Measurements from ENCODE around the gene AFAP1L2. TPM values are rescaled to one million over a fixed set of nuclear protein-coding genes. Genes with fewer than 3 reads are reported as not detected.

AFAP1L2 gene
- total and polyA plus RNA-seq, 2 experiments from 2014 or later = 0.75 to 3.8 TPM

DNA sequence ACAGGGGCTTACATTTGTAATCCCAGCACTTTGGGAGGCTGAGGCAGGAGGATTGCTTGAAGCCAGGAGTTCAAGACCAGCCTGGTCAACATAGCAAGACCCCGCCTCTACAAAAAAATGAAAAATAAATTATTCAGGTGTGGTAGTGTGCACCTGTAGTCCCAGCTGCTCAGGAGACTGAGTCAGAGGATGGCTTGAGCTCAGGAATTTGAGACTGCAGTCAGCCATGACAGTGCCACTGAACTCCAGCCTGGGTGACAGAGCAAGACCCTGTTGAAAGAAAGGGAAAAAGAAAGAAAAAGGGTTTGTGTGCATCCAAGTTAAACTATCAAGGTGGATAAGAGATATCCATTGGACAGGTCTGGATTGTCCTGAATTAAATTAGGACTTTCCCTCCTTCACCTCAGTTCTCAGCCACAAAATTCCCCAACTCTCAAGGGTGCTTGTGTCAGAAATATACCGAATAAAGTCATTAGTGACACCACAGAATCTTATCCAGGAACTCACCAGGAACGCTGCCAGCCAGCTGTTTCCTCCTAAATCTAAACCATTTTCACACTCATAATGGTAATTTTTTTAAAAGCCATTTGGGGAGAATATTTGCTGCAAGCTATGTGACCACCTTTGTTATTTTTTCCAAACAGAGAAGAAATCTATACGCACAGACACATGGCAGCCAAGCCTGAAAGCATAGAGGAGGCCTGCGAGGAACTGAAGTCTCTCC lies 12.0 kb downstream of the AFAP1L2 start:
- no peak for DNase-seq (ENCODE audit: low read depth in 1 of 2, low spot score in 1 of 2)
- Histone ChIP-seq H3K27ac (no peak overlapping the region), H3K9me3 (ENCODE audit: low read depth) (no peaks in the 10 kb centered on the region), H3K27me3 (no peaks in the 10 kb centered on the region), H3K36me3 (no peaks in the 10 kb centered on the region), H3K4me3 (no peak overlapping the region), H3K4me1 (ENCODE audit: low read depth) (no peaks in the 10 kb centered on the region)
- TF ChIP-seq, protein P1, sequence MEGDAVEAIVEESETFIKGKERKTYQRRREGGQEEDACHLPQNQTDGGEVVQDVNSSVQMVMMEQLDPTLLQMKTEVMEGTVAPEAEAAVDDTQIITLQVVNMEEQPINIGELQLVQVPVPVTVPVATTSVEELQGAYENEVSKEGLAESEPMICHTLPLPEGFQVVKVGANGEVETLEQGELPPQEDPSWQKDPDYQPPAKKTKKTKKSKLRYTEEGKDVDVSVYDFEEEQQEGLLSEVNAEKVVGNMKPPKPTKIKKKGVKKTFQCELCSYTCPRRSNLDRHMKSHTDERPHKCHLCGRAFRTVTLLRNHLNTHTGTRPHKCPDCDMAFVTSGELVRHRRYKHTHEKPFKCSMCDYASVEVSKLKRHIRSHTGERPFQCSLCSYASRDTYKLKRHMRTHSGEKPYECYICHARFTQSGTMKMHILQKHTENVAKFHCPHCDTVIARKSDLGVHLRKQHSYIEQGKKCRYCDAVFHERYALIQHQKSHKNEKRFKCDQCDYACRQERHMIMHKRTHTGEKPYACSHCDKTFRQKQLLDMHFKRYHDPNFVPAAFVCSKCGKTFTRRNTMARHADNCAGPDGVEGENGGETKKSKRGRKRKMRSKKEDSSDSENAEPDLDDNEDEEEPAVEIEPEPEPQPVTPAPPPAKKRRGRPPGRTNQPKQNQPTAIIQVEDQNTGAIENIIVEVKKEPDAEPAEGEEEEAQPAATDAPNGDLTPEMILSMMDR (IDR thresholded peaks at IDR 0.05; ENCODE audit: low read depth, low read length) = no peak

DNA sequence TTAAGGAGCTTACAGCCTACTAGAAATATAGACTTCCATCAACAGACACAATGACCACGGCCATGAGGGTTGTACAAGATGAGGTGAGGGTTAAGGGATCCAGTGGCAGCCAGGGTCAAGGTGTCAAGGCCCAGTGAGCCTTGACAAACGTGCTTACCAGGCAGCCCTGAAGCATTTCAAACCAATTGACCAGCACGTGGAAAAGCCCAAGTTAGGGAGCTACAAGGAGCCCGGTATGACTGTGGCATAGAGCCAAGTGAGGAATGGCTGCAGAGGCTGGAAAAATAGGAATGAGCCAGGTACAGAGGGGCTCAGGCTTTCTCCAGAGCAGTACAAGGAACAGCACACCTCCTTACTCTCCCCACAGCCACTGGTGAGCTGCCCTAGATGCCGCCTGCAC lies 12.7 kb downstream of the AFAP1L2 start:
- Histone ChIP-seq H3K4me3 (no peak overlapping the region), H3K9me3 (ENCODE audit: low read depth) (no peaks in the 10 kb centered on the region), H3K36me3 (no peaks in the 10 kb centered on the region), H3K4me1 (ENCODE audit: low read depth) (no peaks in the 10 kb centered on the region), H3K27me3 (no peaks in the 10 kb centered on the region), H3K27ac (no peak overlapping the region)
- TF ChIP-seq, protein P1 (IDR thresholded peaks at IDR 0.05; ENCODE audit: low read depth, low read length) = no peak
- DNase-seq (ENCODE audit: low read depth in 1 of 2, low spot score in 1 of 2) = no peak

DNA sequence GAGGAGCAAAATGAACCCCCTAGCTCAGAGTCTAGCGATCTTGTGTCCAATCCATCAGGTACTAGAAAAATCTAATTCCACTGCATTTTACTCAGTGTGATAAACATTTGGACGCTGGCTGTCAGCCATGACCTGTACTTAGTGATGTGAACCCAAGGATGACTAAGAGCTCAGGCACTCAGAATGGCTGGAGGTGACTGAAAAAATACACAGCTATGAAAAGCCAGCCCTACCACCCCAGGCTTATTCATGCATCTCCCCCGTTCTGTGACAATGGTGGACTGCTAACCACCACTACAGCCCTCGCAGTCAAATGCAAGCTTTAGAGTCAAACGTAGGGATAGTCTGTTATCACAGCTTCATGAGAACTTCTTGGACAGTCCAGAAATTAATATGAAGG lies 14.9 kb downstream of the AFAP1L2 start:
- H3K27ac ChIP-seq = no peak overlapping the region
- DNase-seq (ENCODE audit: low read depth in 1 of 2, low spot score in 1 of 2) = peak in 1 of 2 donors; percentile 65
- TF ChIP-seq, protein P1 (IDR thresholded peaks at IDR 0.05; ENCODE audit: low read depth, low read length) = no peak

DNA sequence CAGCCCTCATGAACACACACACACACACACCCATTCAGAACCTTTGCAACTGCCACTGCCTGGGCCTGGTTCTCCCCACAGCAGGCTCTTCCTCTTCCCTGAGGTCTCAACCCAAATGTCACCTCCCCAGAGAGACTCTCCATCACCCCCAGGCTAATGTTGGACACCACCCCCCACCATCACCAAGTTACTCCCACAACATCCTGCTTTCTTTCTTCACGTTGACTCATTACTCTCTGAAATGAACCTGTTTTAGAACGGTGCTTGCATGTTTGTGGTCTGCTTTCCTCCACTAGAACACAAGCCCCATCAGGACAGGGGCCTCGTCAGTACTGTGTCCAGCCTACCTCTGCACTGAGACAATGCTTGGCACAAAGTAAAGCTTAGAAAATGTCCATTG lies 16.0 kb downstream of the AFAP1L2 start:
- DNase-seq (ENCODE audit: low read depth in 1 of 2, low spot score in 1 of 2) = no peak
- H3K36me3 ChIP-seq = no peaks in the 10 kb centered on the region
- H3K27me3 ChIP-seq = no peaks in the 10 kb centered on the region
- TF ChIP-seq, protein P1 (IDR thresholded peaks at IDR 0.05; ENCODE audit: low read depth, low read length) = no peak
- H3K4me3 ChIP-seq = no peak overlapping the region
- no peak overlapping the region for H3K27ac ChIP-seq
- H3K9me3 ChIP-seq (ENCODE audit: low read depth) = no peaks in the 10 kb centered on the region
- H3K4me1 ChIP-seq (ENCODE audit: low read depth) = no peaks in the 10 kb centered on the region

More for the DNA sequence above, 14.9 kb downstream of the AFAP1L2 start:
- Histone ChIP-seq H3K36me3 (no peaks in the 10 kb centered on the region), H3K9me3 (ENCODE audit: low read depth) (no peaks in the 10 kb centered on the region), H3K4me3 (no peak overlapping the region), H3K4me1 (ENCODE audit: low read depth) (no peaks in the 10 kb centered on the region), H3K27me3 (no peaks in the 10 kb centered on the region)

DNA sequence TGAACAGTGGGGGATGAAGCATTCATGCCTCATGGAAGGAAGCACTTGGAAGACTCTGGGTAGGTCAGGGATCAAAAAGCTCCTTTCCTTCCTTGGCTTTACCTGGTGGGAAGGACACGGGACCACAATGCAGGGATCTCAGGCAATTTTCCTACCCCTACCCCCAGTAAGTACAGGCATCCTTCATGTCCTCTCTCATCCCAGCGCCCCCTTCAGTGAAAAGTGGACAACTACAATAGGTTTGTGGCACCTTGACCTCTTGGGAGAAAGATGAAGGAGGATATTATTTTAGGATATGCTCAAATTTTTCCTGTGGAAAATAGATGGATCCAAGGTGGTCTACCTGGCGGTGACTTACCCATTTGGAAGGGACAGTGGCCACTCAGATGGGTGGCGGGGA lies 16.5 kb downstream of the AFAP1L2 start:
- TF ChIP-seq, protein P1 (IDR thresholded peaks at IDR 0.05; ENCODE audit: low read depth, low read length) = no peak
- Histone ChIP-seq H3K27me3 (no peaks in the 10 kb centered on the region), H3K4me1 (ENCODE audit: low read depth) (no peaks in the 10 kb centered on the region), H3K36me3 (no peaks in the 10 kb centered on the region), H3K4me3 (no peak overlapping the region), H3K27ac (no peak overlapping the region), H3K9me3 (ENCODE audit: low read depth) (no peaks in the 10 kb centered on the region)
- DNase-seq (ENCODE audit: low read depth in 1 of 2, low spot score in 1 of 2) = no peak

Measured in cardiac muscle cell (in vitro differentiated cells and primary cell).